ENCODE results near the gene MAP3K2. TPM values are rescaled to one million over a fixed set of nuclear protein-coding genes. Genes with fewer than 3 reads are reported as not detected.

MAP3K2 gene
- total and polyA plus RNA-seq, 10 of the 15 experiments (the other 5 are each of a cell fraction or from before 2014, with no cell fraction given) = 2.7 to 39.6 (median 16.1) TPM

- Histone ChIP-seq H3K27ac (ENCODE audit: control insufficient read depth, insufficient read depth) (no peak overlapping the region), H3K9ac (ENCODE audit: control insufficient read depth, insufficient read depth, low read length) (no peak overlapping the region), H3K4me1 (ENCODE audit: control insufficient read depth, insufficient read depth, low read length) (peaks cover 22% of the 10 kb centered on the region), H3K79me2 (ENCODE audit: control insufficient read depth, insufficient read depth, low read length) (no peaks in the 10 kb centered on the region), H2AFZ (ENCODE audit: control insufficient read depth, low read depth, low read length) (no peak overlapping the region), H3K4me3 (no peak overlapping the region), H4K20me1 (ENCODE audit: control insufficient read depth, insufficient read depth) (no peaks in the 10 kb centered on the region), H3K4me2 (ENCODE audit: control insufficient read depth, insufficient read depth) (no peak overlapping the region), H3K36me3 (ENCODE audit: control insufficient read depth in 2 of 2, insufficient read depth in 2 of 2, low read length in 1 of 2) (no peaks in the 10 kb centered on the region), H3K27me3 (replicated peaks in 1 of 2; ENCODE audit: control insufficient read depth in 2 of 2, insufficient read depth in 2 of 2, low read length in 1 of 2) (no peaks in the 10 kb centered on the region), H3K9me3 (replicated peaks; ENCODE audit: control insufficient read depth, insufficient read depth, low read length) (no peaks in the 10 kb centered on the region)
- FAIRE-seq (no peak), ATAC-seq (no peak), DNase-seq (ENCODE audit: low read depth, low spot score) (no peak)
- intact Hi-C loops (cut with micrococcal nuclease; ENCODE audit: unreplicated experiment) (no loop called here), in situ Hi-C loops (cut with MboI) (no loop called here)
- ChIA-PET RAD21 (ENCODE audit: unreplicated experiment) (no interaction called here), POLR2A (interaction anchor here (2.2 kb wide), 1 partner anchor 12 kb away, joined by 7 read pairs; no protein-coding TSS in a partner anchor), CTCF (interaction anchor here (0.6 kb wide), 1 partner anchor 294 kb away, joined by 3 read pairs; no protein-coding TSS in a partner anchor), SMC1A (ENCODE audit: uncharacterized antibody, unreplicated experiment) (interaction anchor here (0.9 to 1.3 kb wide), 2 partner anchors 10 kb away, joined by 3 read pairs; no protein-coding TSS in a partner anchor)
- no peak for TF ChIP-seq CHD4 (IDR thresholded peaks at IDR 0.05)
- TF ChIP-seq ZNF274 (IDR thresholded peaks at IDR 0.05; ENCODE audit: insufficient read depth, insufficient read length) = no peak
- TF ChIP-seq SRF (IDR thresholded peaks at IDR 0.05; ENCODE audit: low read depth in 2 of 2, low read length in 2 of 2) = no peak
- TF ChIP-seq ZNF207 (IDR thresholded peaks at IDR 0.05; ENCODE audit: borderline replicate concordance) = no peak
- no peak for TF ChIP-seq POLR2AphosphoS5 (IDR thresholded peaks at IDR 0.05; ENCODE audit: low read length)
- TF ChIP-seq PKNOX1 (IDR thresholded peaks at IDR 0.05) = no peak
- TF ChIP-seq SREBF1 (IDR thresholded peaks at IDR 0.05; ENCODE audit: low read length) = no peak
- TF ChIP-seq EZH2 (IDR thresholded peaks at IDR 0.05; ENCODE audit: borderline replicate concordance, control insufficient read depth, low read depth, low read length) = no peak
- no peak for TF ChIP-seq CBX5 (IDR thresholded peaks at IDR 0.05; ENCODE audit: low read depth)
- no peak for TF ChIP-seq TCF3 (IDR thresholded peaks at IDR 0.05; ENCODE audit: borderline replicate concordance, insufficient read depth, low read depth, low read length)
- no TSS peak for BruUV-seq (replicated peaks)
- WGBS (ENCODE audit: insufficient coverage, insufficient replicate concordance, low lambda C conversion rate, missing lambda C conversion rate) = 20% methylated on average over 5 of the region's 9 CpGs
These were observed 12.7 kb upstream of the MAP3K2 start for GRCh38 chr2:127400533-127400896.
